ENCODE results near the gene SPATS2L.

The SPATS2L gene

GRCh38 chr2:200509612-200510433 lies 203.3 kb downstream of the SPATS2L start, which contains the start of gene KCTD18 (continued):
- TF ChIP-seq KLF8 (tag by site-specific recombination; IDR thresholded peaks at IDR 0.05) (peak; percentile 62; the same call in 1 of the 2 replicates), ZNF248 (tag by site-specific recombination; IDR thresholded peaks at IDR 0.05) (no peak), TSHZ1 (tag by site-specific recombination; IDR thresholded peaks at IDR 0.05; ENCODE audit: borderline replicate concordance) (no peak), ZNF561 (tag by site-specific recombination; IDR thresholded peaks at IDR 0.05; ENCODE audit: borderline replicate concordance) (peak; percentile 62; the same call in 1 of the 2 replicates), ZNF501 (tag by site-specific recombination; IDR thresholded peaks at IDR 0.05) (no peak), CTCF (tag by site-specific recombination; IDR thresholded peaks at IDR 0.05) (peak; percentile 78), ZIC2 (tag by site-specific recombination; IDR thresholded peaks at IDR 0.05) (no peak), ZNF211 (tag by site-specific recombination; IDR thresholded peaks at IDR 0.05; ENCODE audit: low read depth) (no peak), OSR2 (tag by site-specific recombination; IDR thresholded peaks at IDR 0.05) (no peak), ZNF707 (tag by site-specific recombination; IDR thresholded peaks at IDR 0.05) (no peak), ZNF366 (tag by site-specific recombination; conservative IDR thresholded peaks at IDR 0.05) (peak; percentile 31; the same call in 1 of the 2 replicates), ZNF571 (tag by site-specific recombination; IDR thresholded peaks at IDR 0.05) (no peak), ZSCAN18 (tag by site-specific recombination; IDR thresholded peaks at IDR 0.05) (no peak), ZNF645 (tag by site-specific recombination; IDR thresholded peaks at IDR 0.05) (no peak), AEBP2 (tag by site-specific recombination; IDR thresholded peaks at IDR 0.05; ENCODE audit: borderline replicate concordance) (no peak), ZNF704 (tag by site-specific recombination; IDR thresholded peaks at IDR 0.05) (no peak), ZNF239 (tag by site-specific recombination; IDR thresholded peaks at IDR 0.05) (no peak), ZNF146 (tag by site-specific recombination; IDR thresholded peaks at IDR 0.05) (no peak), SCRT2 (tag by site-specific recombination; IDR thresholded peaks at IDR 0.05) (no peak), ZBTB20 (tag by site-specific recombination; IDR thresholded peaks at IDR 0.05) (no peak), ZNF530 (tag by site-specific recombination; IDR thresholded peaks at IDR 0.05; ENCODE audit: low read depth) (no peak), ZNF658 (tag by site-specific recombination; IDR thresholded peaks at IDR 0.05) (no peak), FEZF1 (tag by site-specific recombination; IDR thresholded peaks at IDR 0.05) (no peak), ZFP37 (tag by site-specific recombination; IDR thresholded peaks at IDR 0.05) (no peak), ZEB2 (tag by site-specific recombination; IDR thresholded peaks at IDR 0.05) (no peak; the same call in 1 of the 2 replicates), ZNF24 (tag by site-specific recombination; IDR thresholded peaks at IDR 0.05) (no peak), PRDM4 (tag by site-specific recombination; IDR thresholded peaks at IDR 0.05) (no peak)

Measured in HEK293 (cell line).